Erythroblast (primary cell): Measurements from ENCODE around the gene DOCK1.

Experiments
- GATA1 ChIP-seq: IDR thresholded peaks from 2 replicates; pipeline ENCODE4 v1.6.1; 2011; ENCODE audit warnings: low read depth, mild to moderate bottlenecking, control low read depth, low read length, moderate library complexity
- POLR2A ChIP-seq: IDR thresholded peaks from 2 replicates; pipeline ENCODE4 v1.6.1; 2011; ENCODE audit warnings: mild to moderate bottlenecking, low read length

- no peak for TF ChIP-seq POLR2A
- TF ChIP-seq GATA1 = no peak
Observed at GRCh38 chr10:127346604-127347003, 441.4 kb downstream of the DOCK1 start.
